Effector CD4-positive, alpha-beta T cell (primary cell): Measurements from ENCODE around the gene GMDS.

ENCODE experiments used
- DNase-seq: peaks from one replicate; pipeline ENCODE4 v3.0.0-alpha.2; 2020

GMDS gene

GRCh38 chr6:2085657-2086056 lies 159.7 kb downstream of the GMDS start:
- no peak for DNase-seq

GRCh38 chr6:2081155-2082138 lies 164.0 kb downstream of the GMDS start:
- no peak for DNase-seq

GRCh38 chr6:2078888-2079287 lies 166.5 kb downstream of the GMDS start:
- no peak for DNase-seq

- DNase-seq: no peak
Measured at GRCh38 chr6:2077826-2078225, 167.6 kb downstream of the GMDS start.

- DNase-seq: no peak
Measured at GRCh38 chr6:2073476-2073875, 171.9 kb downstream of the GMDS start.

GRCh38 chr6:2072453-2072852 lies 173.0 kb downstream of the GMDS start:
- no peak for DNase-seq

- DNase-seq: no peak
Measured at GRCh38 chr6:2063547-2063946, 181.9 kb downstream of the GMDS start.

- DNase-seq: no peak
Measured at GRCh38 chr6:2061880-2062279, 183.5 kb downstream of the GMDS start.

GRCh38 chr6:2055911-2056310 lies 189.5 kb downstream of the GMDS start:
- no peak for DNase-seq

GRCh38 chr6:2055143-2055542 lies 190.3 kb downstream of the GMDS start:
- DNase-seq: no peak

GRCh38 chr6:2054516-2055067 lies 190.8 kb downstream of the GMDS start:
- no peak for DNase-seq

- DNase-seq: no peak
Measured at GRCh38 chr6:2053691-2054090, 191.7 kb downstream of the GMDS start.

GRCh38 chr6:2047855-2048254 lies 197.6 kb downstream of the GMDS start:
- DNase-seq: no peak

- no peak for DNase-seq
Measured at GRCh38 chr6:2044192-2044591, 201.2 kb downstream of the GMDS start.

GRCh38 chr6:2042956-2043648 lies 202.3 kb downstream of the GMDS start:
- no peak for DNase-seq

GRCh38 chr6:2038092-2038491 lies 207.3 kb downstream of the GMDS start:
- DNase-seq: peak; percentile 6

GRCh38 chr6:2037237-2037926 lies 208.0 kb downstream of the GMDS start:
- no peak for DNase-seq

GRCh38 chr6:2036710-2037023 lies 208.7 kb downstream of the GMDS start:
- no peak for DNase-seq

GRCh38 chr6:2035826-2036709 lies 209.3 kb downstream of the GMDS start:
- no peak for DNase-seq

GRCh38 chr6:2035046-2035445 lies 210.4 kb downstream of the GMDS start:
- DNase-seq: no peak

GRCh38 chr6:2034256-2034655 lies 211.1 kb downstream of the GMDS start:
- no peak for DNase-seq

GRCh38 chr6:2033544-2033943 lies 211.9 kb downstream of the GMDS start:
- DNase-seq: no peak
